ENCODE measurements around the gene IGFBP6.

DNA sequence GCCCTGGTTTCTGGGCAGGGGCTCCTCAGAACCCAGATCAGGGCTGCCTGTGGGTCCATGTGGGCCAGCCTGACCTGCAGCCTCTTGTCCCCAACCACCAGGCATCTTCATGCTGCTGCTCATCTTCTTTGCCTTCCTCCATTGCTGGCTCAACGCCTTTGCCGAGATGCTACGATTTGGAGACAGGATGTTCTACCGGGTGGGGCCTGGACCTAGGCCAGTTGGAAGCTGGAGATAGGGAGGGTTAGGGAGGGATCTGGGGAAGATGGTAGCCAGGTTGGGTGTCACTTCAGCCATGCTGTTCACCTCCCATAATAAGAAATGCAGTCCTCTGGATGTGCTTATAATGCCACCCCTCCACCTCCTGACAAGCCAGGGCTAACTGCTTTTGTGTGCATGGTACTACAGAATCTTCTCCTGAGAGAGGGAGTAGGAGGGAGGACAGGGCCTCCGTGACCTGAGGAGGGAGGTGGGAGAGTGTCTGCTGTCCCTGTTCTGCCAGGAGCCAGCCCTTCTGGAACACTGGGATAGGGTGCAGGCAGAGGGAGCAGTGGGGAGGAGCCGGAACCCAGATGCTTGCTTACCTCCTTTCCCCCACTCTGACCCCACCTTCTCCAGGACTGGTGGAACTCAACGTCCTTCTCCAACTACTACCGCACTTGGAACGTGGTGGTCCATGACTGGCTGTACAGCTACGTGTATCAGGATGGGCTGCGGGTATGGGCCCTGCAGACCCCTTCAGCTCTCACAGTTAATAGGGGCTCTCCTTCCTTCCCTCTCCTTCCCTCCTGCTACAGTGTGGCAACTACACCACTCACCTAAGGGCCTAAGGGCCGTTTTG is 23.4 kb downstream of the IGFBP6 start:
- no peak for TF ChIP-seq GTF2F1 (IDR thresholded peaks at IDR 0.05; ENCODE audit: low read depth, low read length)
- no peak for TF ChIP-seq RBM15 (IDR thresholded peaks at IDR 0.05; ENCODE audit: insufficient read depth, low read length)
- no peak for TF ChIP-seq FOS (IDR thresholded peaks at IDR 0.05; ENCODE audit: extremely low read depth, insufficient read length)
- TF ChIP-seq MTA3 (IDR thresholded peaks at IDR 0.05; ENCODE audit: borderline replicate concordance): no peak
- TF ChIP-seq, protein P1, sequence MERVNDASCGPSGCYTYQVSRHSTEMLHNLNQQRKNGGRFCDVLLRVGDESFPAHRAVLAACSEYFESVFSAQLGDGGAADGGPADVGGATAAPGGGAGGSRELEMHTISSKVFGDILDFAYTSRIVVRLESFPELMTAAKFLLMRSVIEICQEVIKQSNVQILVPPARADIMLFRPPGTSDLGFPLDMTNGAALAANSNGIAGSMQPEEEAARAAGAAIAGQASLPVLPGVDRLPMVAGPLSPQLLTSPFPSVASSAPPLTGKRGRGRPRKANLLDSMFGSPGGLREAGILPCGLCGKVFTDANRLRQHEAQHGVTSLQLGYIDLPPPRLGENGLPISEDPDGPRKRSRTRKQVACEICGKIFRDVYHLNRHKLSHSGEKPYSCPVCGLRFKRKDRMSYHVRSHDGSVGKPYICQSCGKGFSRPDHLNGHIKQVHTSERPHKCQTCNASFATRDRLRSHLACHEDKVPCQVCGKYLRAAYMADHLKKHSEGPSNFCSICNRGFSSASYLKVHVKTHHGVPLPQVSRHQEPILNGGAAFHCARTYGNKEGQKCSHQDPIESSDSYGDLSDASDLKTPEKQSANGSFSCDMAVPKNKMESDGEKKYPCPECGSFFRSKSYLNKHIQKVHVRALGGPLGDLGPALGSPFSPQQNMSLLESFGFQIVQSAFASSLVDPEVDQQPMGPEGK (CRISPR knock-in tag; IDR thresholded peaks at IDR 0.05; ENCODE audit: borderline replicate concordance): no peak
- TF ChIP-seq UBTF (IDR thresholded peaks at IDR 0.05; ENCODE audit: borderline replicate concordance in 1 of 2, low read depth in 2 of 2, low read length in 2 of 2): no peak
- TF ChIP-seq, protein P2, sequence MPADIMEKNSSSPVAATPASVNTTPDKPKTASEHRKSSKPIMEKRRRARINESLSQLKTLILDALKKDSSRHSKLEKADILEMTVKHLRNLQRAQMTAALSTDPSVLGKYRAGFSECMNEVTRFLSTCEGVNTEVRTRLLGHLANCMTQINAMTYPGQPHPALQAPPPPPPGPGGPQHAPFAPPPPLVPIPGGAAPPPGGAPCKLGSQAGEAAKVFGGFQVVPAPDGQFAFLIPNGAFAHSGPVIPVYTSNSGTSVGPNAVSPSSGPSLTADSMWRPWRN (IDR thresholded peaks at IDR 0.05; ENCODE audit: low read depth): no peak
- TF ChIP-seq, protein P3, sequence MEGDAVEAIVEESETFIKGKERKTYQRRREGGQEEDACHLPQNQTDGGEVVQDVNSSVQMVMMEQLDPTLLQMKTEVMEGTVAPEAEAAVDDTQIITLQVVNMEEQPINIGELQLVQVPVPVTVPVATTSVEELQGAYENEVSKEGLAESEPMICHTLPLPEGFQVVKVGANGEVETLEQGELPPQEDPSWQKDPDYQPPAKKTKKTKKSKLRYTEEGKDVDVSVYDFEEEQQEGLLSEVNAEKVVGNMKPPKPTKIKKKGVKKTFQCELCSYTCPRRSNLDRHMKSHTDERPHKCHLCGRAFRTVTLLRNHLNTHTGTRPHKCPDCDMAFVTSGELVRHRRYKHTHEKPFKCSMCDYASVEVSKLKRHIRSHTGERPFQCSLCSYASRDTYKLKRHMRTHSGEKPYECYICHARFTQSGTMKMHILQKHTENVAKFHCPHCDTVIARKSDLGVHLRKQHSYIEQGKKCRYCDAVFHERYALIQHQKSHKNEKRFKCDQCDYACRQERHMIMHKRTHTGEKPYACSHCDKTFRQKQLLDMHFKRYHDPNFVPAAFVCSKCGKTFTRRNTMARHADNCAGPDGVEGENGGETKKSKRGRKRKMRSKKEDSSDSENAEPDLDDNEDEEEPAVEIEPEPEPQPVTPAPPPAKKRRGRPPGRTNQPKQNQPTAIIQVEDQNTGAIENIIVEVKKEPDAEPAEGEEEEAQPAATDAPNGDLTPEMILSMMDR (IDR thresholded peaks at IDR 0.05 in 2 of 3, conservative IDR thresholded peaks at IDR 0.05 in 1 of 3; ENCODE audit: insufficient read depth in 2 of 3, low read depth in 1 of 3, low read length in 3 of 3): no peak
- no peak for TF ChIP-seq RBFOX2 (IDR thresholded peaks at IDR 0.05; ENCODE audit: low read depth, low read length)
- TF ChIP-seq TAF1 (IDR thresholded peaks at IDR 0.05; ENCODE audit: control insufficient read depth, extremely low read depth, insufficient read depth, low read length, severe bottlenecking): no peak
- TF ChIP-seq CHD4 (IDR thresholded peaks at IDR 0.05; ENCODE audit: insufficient read depth, insufficient replicate concordance, low read depth, low read length, poor library complexity, severe bottlenecking): no peak
- TF ChIP-seq TARDBP (IDR thresholded peaks at IDR 0.05): no peak
- TF ChIP-seq FOXJ3 (CRISPR knock-in tag; IDR thresholded peaks at IDR 0.05): no peak
